Muscle layer of colon (tissue), 2 donors: ENCODE data around the gene LRRC17.

Source experiments
- H3K27ac ChIP-seq: one replicate; pipeline ENCODE4 v1.7.0; 2013; ENCODE audit warnings: low read depth, mild to moderate bottlenecking, low read length, moderate library complexity
- H3K27me3 ChIP-seq, 2 donors: one replicate each; pipeline ENCODE4 v1.7.0; 2013; ENCODE audit warnings: low read length in 2 of 2, mild to moderate bottlenecking in 2 of 2; ENCODE audit not compliant: insufficient read depth in 2 of 2, control insufficient read depth in 1 of 2
- H3K36me3 ChIP-seq: one replicate; pipeline ENCODE4 v1.7.0; 2013; ENCODE audit warnings: mild to moderate bottlenecking, low read length; ENCODE audit not compliant: insufficient read depth
- H3K4me1 ChIP-seq: one replicate; pipeline ENCODE4 v1.7.0; 2013; ENCODE audit warnings: mild to moderate bottlenecking, low read length; ENCODE audit not compliant: insufficient read depth
- H3K4me3 ChIP-seq, 2 donors: one replicate each; pipeline ENCODE4 v1.7.0; 2013; ENCODE audit warnings: low read length in 2 of 2, low read depth in 1 of 2, mild to moderate bottlenecking in 1 of 2, moderate library complexity in 1 of 2
- H3K9ac ChIP-seq: one replicate; pipeline ENCODE4 v1.7.0; 2013; ENCODE audit warnings: low read length
- H3K9me3 ChIP-seq: one replicate; pipeline ENCODE4 v1.7.0; 2013; ENCODE audit warnings: mild to moderate bottlenecking, low read length
- donor health status: abdominal sarcoma.
- donor health status: Adenocarcinoma of cecum.

The LRRC17 gene

DNA sequence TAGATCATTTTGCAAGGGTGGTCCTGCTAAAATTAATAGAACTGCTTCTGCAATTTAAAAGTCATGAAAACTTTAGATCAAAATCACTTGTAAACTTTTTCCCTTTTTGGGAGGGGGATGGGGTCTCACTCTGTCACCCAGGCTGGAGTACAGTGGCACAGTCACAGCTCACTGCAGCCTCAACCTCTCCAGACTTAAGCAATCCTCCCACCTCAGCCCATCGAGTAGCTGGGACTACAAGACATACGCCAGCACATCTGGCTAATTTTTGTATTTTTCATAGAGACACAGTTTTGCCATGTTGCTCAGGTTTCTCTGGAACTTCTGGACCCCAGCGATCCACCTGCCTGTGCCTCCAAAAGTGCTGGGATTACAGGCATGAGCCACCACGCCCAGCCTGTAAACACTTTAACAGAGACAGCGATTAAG, 79.7 kb downstream of the LRRC17 start:
- H3K27me3 ChIP-seq: no peaks in the 10 kb centered on the region
- H3K4me3 ChIP-seq: peak overlapping the region in 1 of 2 donors; percentile 5
- peaks cover 32% of the 10 kb centered on the region for H3K4me1 ChIP-seq
- H3K9ac ChIP-seq: no peak overlapping the region
- H3K9me3 ChIP-seq: no peaks in the 10 kb centered on the region
- peak overlapping the region; percentile 54 for H3K27ac ChIP-seq
- no peaks in the 10 kb centered on the region for H3K36me3 ChIP-seq

DNA sequence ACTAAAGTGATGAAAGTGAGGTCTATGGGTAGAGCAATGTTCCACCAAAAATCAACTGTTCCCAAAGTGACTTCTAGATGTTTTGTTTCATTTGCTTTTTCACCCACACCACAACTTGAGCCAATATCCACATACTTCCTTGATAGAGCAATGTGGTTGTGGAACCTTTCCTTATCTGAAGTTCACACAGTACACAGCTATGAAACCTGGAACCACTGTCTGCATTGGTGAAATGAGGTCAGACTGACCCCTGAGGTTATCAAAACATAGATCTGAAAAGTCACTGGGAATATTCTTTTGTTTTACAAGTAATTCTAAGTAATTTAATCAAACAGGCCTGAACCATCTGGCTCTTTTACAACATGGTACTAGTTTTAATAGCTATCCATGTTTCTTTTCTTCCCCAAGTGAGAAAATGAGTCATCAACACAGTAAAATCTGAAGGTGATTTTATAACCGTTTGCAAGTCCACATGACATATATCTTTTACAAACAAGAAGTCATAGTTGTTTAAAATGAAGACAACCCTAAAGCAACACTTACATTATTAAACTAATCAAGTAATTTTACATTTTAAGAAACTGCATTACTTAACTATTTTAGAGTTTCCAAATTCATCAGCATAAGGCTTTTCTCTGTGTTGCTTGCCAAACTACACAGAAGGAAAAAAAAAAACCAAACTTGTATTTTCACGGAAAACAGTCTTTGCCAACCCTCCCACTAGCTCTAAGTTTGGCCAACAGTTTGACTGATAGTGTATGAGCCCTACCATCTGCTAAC, 80.3 kb downstream of the LRRC17 start:
- Histone ChIP-seq H3K9me3 (no peaks in the 10 kb centered on the region), H3K4me1 (peaks cover 32% of the 10 kb centered on the region), H3K4me3 (peak overlapping the region in 1 of 2 donors; percentile 5)

DNA sequence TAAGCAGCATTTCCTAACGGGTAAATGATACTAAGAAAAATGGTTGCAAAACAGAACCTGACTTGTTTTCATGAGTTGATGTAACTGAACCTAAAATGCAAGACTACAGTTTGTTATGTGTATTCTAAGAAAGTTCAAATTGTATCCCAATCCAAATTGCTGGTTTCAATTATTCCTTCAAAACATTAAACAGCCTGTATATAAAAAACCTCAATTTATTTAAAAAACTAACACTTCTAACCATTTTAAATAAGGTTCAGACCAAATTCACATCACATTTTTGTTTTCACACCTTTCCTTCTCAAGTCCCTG, 80.9 kb downstream of the LRRC17 start:
- no peak overlapping the region for H3K4me3 ChIP-seq

More for the DNA sequence above, 80.3 kb downstream of the LRRC17 start:
- Histone ChIP-seq H3K9ac (no peak overlapping the region), H3K27ac (peak overlapping the region; percentile 54), H3K36me3 (no peaks in the 10 kb centered on the region), H3K27me3 (no peaks in the 10 kb centered on the region)

DNA sequence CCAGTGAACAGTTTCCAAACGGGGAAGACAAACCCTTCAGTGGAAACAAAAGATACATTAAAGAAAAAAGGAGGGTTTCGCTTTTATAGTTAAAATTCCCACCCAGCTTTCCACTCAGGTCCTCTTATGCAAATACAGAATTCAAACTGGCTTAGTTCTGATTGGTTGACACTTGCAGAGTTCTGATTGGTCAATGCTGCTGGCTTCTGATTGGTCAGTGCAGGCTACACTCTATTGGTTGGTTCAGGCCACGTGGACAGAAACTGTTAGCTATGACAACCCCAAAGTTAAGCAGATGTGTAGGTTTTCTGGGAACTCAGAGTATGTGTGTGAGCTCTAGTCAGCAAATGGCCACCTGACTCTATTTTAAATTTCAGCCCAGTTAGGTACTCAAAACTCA, 81.8 kb downstream of the LRRC17 start:
- H3K27me3 ChIP-seq: no peaks in the 10 kb centered on the region
- H3K36me3 ChIP-seq: no peaks in the 10 kb centered on the region
- peaks cover 32% of the 10 kb centered on the region for H3K4me1 ChIP-seq
- H3K9me3 ChIP-seq: no peaks in the 10 kb centered on the region
- no peak overlapping the region for H3K27ac ChIP-seq
- no peak overlapping the region for H3K4me3 ChIP-seq
- no peak overlapping the region for H3K9ac ChIP-seq

More for the DNA sequence above, 80.9 kb downstream of the LRRC17 start:
- no peak overlapping the region for H3K9ac ChIP-seq
- no peaks in the 10 kb centered on the region for H3K36me3 ChIP-seq
- no peak overlapping the region for H3K27ac ChIP-seq
- H3K9me3 ChIP-seq: no peaks in the 10 kb centered on the region
- no peaks in the 10 kb centered on the region for H3K27me3 ChIP-seq
- H3K4me1 ChIP-seq: peaks cover 32% of the 10 kb centered on the region
